CD8-positive, alpha-beta memory T cell (primary cell): ENCODE data around the gene TRIP12. TPM values are rescaled to one million over a fixed set of nuclear protein-coding genes. Genes with fewer than 3 reads are reported as not detected.
"Not testable (repeated sequence)": the region's sequence is repeated elsewhere in the genome, so short reads cannot be mapped to it uniquely, and the experiment has no call there.

Experiments
- CTCF ChIA-PET: fragments of 350-600 bp; sonication (Branson Sonifier 250); formaldehyde crosslinking; loops from one replicate; lab custom pipeline; 2021; ENCODE audit warnings: antibody characterized with exemption; lab: Charles Lee
- POLR2A ChIA-PET: fragments of 350-600 bp; sonication (Branson Sonifier 250); formaldehyde crosslinking; loops from one replicate; lab custom pipeline; 2021; ENCODE audit warnings: antibody characterized with exemption; lab: Charles Lee
- DNase-seq, 5 donors: peaks; one replicate each; pipeline versions ENCODE4 v3.0.0 to v3.0.0-alpha.2; 2020 to 2022; ENCODE audit warnings: mixed read lengths in 1 of 5
- H3K27ac ChIP-seq: one replicate; pipeline ENCODE4 v1.7.0; 2013; ENCODE audit warnings: low read depth, mild to moderate bottlenecking, low read length, moderate library complexity
- H3K27me3 ChIP-seq: 2 replicates; pipeline ENCODE4 v1.7.0; 2013; ENCODE audit warnings: low read length, mild to moderate bottlenecking; ENCODE audit not compliant: insufficient read depth, poor library complexity, severe bottlenecking
- H3K36me3 ChIP-seq: 2 replicates; pipeline ENCODE4 v1.7.0; 2013; ENCODE audit warnings: mild to moderate bottlenecking, low read length, moderate library complexity; ENCODE audit not compliant: insufficient read depth
- H3K4me1 ChIP-seq: 2 replicates; pipeline ENCODE4 v1.7.0; 2013; ENCODE audit warnings: mild to moderate bottlenecking, low read length, moderate library complexity; ENCODE audit not compliant: insufficient read depth
- H3K4me3 ChIP-seq: 2 replicates; pipeline ENCODE4 v1.7.0; 2013; ENCODE audit warnings: mild to moderate bottlenecking, low read length
- H3K9me3 ChIP-seq: 2 replicates; pipeline ENCODE4 v1.7.0; 2013; ENCODE audit warnings: mild to moderate bottlenecking, low read length
- H3K27ac Mint-ChIP-seq, 8 donors: one replicate each; pipeline ENCODE4 v1.8.0; 2020 to 2021; ENCODE audit warnings: mixed read lengths in 8 of 8, mild to moderate bottlenecking in 6 of 8, inconsistent platforms in 3 of 8, moderate library complexity in 3 of 8
- H3K27me3 Mint-ChIP-seq, 2 donors: one replicate each; pipeline ENCODE4 v1.8.0; 2020 to 2021; ENCODE audit warnings: mixed read lengths in 2 of 2, mild to moderate bottlenecking in 1 of 2, moderate library complexity in 1 of 2
- H3K36me3 Mint-ChIP-seq, 3 donors: one replicate each; pipeline ENCODE4 v1.8.0; 2020 to 2021; ENCODE audit warnings: mixed read lengths in 3 of 3, inconsistent platforms in 1 of 3, mild to moderate bottlenecking in 1 of 3
- H3K4me1 Mint-ChIP-seq, 3 donors: one replicate each; pipeline ENCODE4 v1.8.0; 2020 to 2021; ENCODE audit warnings: mixed read lengths in 3 of 3, inconsistent platforms in 1 of 3, mild to moderate bottlenecking in 1 of 3
- H3K4me3 Mint-ChIP-seq, 7 donors: one replicate each; pipeline ENCODE4 v1.8.0; 2020 to 2021; ENCODE audit warnings: mixed read lengths in 7 of 7, mild to moderate bottlenecking in 6 of 7, moderate library complexity in 4 of 7, inconsistent platforms in 2 of 7
- H3K9me3 Mint-ChIP-seq, 5 donors: one replicate each; pipeline ENCODE4 v1.8.0; 2020 to 2022; ENCODE audit warnings: mixed read lengths in 5 of 5, mild to moderate bottlenecking in 3 of 5, moderate library complexity in 2 of 5, inconsistent platforms in 1 of 5
- polyA plus RNA-seq: library from polyadenylated mRNA; unstranded; fragments of 300-500 nt; fragmentation: Illumina TruSeq; gene quantifications from one replicate; pipeline ENCODE4 v1.2.3, GENCODE V29; 2021
- total RNA-seq, 2 experiments: library from RNA; stranded (reverse); gene quantifications; one replicate each; pipeline ENCODE4 v1.2.3, GENCODE V29; 2021

Gene TRIP12
- total and polyA plus RNA-seq, 3 experiments from 2014 or later, result 42.0 to 269 (median 263) TPM

- H3K9me3 ChIP-seq, POLR2A ChIA-PET, H3K27ac ChIP-seq, H3K4me1 Mint-ChIP-seq, CTCF ChIA-PET, H3K36me3 ChIP-seq, DNase-seq, H3K36me3 Mint-ChIP-seq, H3K27me3 ChIP-seq, H3K9me3 Mint-ChIP-seq, H3K4me1 ChIP-seq, H3K4me3 ChIP-seq: not testable (repeated sequence)
- peak overlapping the region in 1 of 8 donors; percentile 23 for H3K27ac Mint-ChIP-seq
- peak overlapping the region in 1 of 7 donors; percentile 24 for H3K4me3 Mint-ChIP-seq
- peaks cover 16 to 27% of the 10 kb centered on the region in 2 donors for H3K27me3 Mint-ChIP-seq
Observed at GRCh38 chr2:229723192-229723591, 198.6 kb downstream of the TRIP12 start.

- peaks cover 7% of the 10 kb centered on the region for H3K4me1 ChIP-seq
- Mint-ChIP-seq H3K9me3 (no peaks in the 10 kb centered on the region), H3K4me1 (peaks cover 7 to 11% (median 7%) of the 10 kb centered on the region in 3 donors), H3K4me3 (no peak overlapping the region), H3K36me3 (no peaks in the 10 kb centered on the region), H3K27me3 (peaks cover 34 to 54% of the 10 kb centered on the region in 2 donors), H3K27ac (no peak overlapping the region)
- no peaks in the 10 kb centered on the region for H3K9me3 ChIP-seq
- no peak for DNase-seq
- H3K36me3 ChIP-seq, result no peaks in the 10 kb centered on the region
- H3K27me3 ChIP-seq, result peaks cover 14% of the 10 kb centered on the region
- ChIA-PET CTCF (no interaction called here), POLR2A (no interaction called here)
- no peak overlapping the region for H3K27ac ChIP-seq
- no peak overlapping the region for H3K4me3 ChIP-seq
Observed at GRCh38 chr2:229719926-229720647, 201.7 kb downstream of the TRIP12 start.

GRCh38 chr2:229718057-229718456 lies 203.8 kb downstream of the TRIP12 start:
- H3K9me3 ChIP-seq, result no peaks in the 10 kb centered on the region
- POLR2A ChIA-PET, result no interaction called here

GRCh38 chr2:229715895-229716507 lies 205.8 kb downstream of the TRIP12 start:
- ChIA-PET POLR2A (no interaction called here), CTCF (no interaction called here)
- Mint-ChIP-seq H3K4me1 (peaks cover 13 to 23% (median 15%) of the 10 kb centered on the region in 3 donors), H3K27ac (no peak overlapping the region), H3K9me3 (peaks cover 0 to 8% (median 4%) of the 10 kb centered on the region in 5 donors), H3K27me3 (peaks cover 60 to 72% of the 10 kb centered on the region in 2 donors), H3K4me3 (peak overlapping the region; percentile 8 to 87 (median 62)), H3K36me3 (peaks cover 0 to 3% (median 0%) of the 10 kb centered on the region in 3 donors)
- H3K27me3 ChIP-seq, result peaks cover 36% of the 10 kb centered on the region
- DNase-seq, result peak in 1 of 5 donors; percentile 8
- H3K27ac ChIP-seq, result no peak overlapping the region
- H3K4me3 ChIP-seq, result no peak overlapping the region
- no peaks in the 10 kb centered on the region for H3K36me3 ChIP-seq
- H3K4me1 ChIP-seq, result peaks cover 8% of the 10 kb centered on the region
- no peaks in the 10 kb centered on the region for H3K9me3 ChIP-seq

More at GRCh38 chr2:229718057-229718456, 203.8 kb downstream of the TRIP12 start:
- Mint-ChIP-seq H3K9me3 (no peaks in the 10 kb centered on the region), H3K4me3 (no peak overlapping the region), H3K4me1 (peaks cover 11 to 21% (median 13%) of the 10 kb centered on the region in 3 donors), H3K36me3 (no peaks in the 10 kb centered on the region), H3K27ac (no peak overlapping the region), H3K27me3 (peaks cover 39 to 56% of the 10 kb centered on the region in 2 donors)
- Histone ChIP-seq H3K4me1 (peaks cover 8% of the 10 kb centered on the region), H3K4me3 (no peak overlapping the region), H3K27ac (no peak overlapping the region), H3K36me3 (no peaks in the 10 kb centered on the region), H3K27me3 (peaks cover 24% of the 10 kb centered on the region)
- CTCF ChIA-PET, result interaction anchor here (1.2 kb wide), 1 partner anchor 1828 kb away, joined by 3 read pairs; no protein-coding TSS in a partner anchor
- DNase-seq, result no peak

GRCh38 chr2:229714736-229715541 lies 206.9 kb downstream of the TRIP12 start:
- no peak overlapping the region for H3K27ac Mint-ChIP-seq
- peak in 1 of 5 donors; percentile 4 for DNase-seq
- H3K27me3 Mint-ChIP-seq, result peaks cover 67 to 78% of the 10 kb centered on the region in 2 donors
- H3K4me3 Mint-ChIP-seq, result peak overlapping the region in 6 of 7 donors; percentile 33 to 87 (median 62)
- POLR2A ChIA-PET, result no interaction called here
- H3K4me1 Mint-ChIP-seq, result peaks cover 13 to 23% (median 15%) of the 10 kb centered on the region in 3 donors
- peaks cover 0 to 3% (median 0%) of the 10 kb centered on the region in 3 donors for H3K36me3 Mint-ChIP-seq
- CTCF ChIA-PET, result no interaction called here
- Histone ChIP-seq H3K9me3 (no peaks in the 10 kb centered on the region), H3K4me3 (no peak overlapping the region), H3K4me1 (peaks cover 8% of the 10 kb centered on the region), H3K27me3 (peaks cover 31% of the 10 kb centered on the region), H3K27ac (no peak overlapping the region), H3K36me3 (no peaks in the 10 kb centered on the region)
- peaks cover 0 to 8% (median 4%) of the 10 kb centered on the region in 5 donors for H3K9me3 Mint-ChIP-seq

- peaks cover 65 to 79% of the 10 kb centered on the region in 2 donors for H3K27me3 Mint-ChIP-seq
- Histone ChIP-seq H3K9me3 (no peaks in the 10 kb centered on the region), H3K36me3 (no peaks in the 10 kb centered on the region), H3K4me3 (no peak within 1 kb of the TSS), H3K27me3 (peaks cover 30% of the 10 kb centered on the region), H3K27ac (no peak within 1 kb of the TSS), H3K4me1 (peaks cover 8% of the 10 kb centered on the region)
- peaks cover 0 to 3% (median 0%) of the 10 kb centered on the region in 3 donors for H3K36me3 Mint-ChIP-seq
- H3K27ac Mint-ChIP-seq, result peak within 1 kb of the TSS in 1 of 8 donors; percentile 16
- peak in 3 of 5 donors; percentile 14 to 26 (median 20) for DNase-seq
- CTCF ChIA-PET, result no interaction called here
- H3K9me3 Mint-ChIP-seq, result peaks cover 0 to 8% (median 4%) of the 10 kb centered on the region in 5 donors
- peak within 1 kb of the TSS; percentile 17 to 87 (median 67) for H3K4me3 Mint-ChIP-seq
- POLR2A ChIA-PET, result no interaction called here
- peaks cover 13 to 23% (median 15%) of the 10 kb centered on the region in 3 donors for H3K4me1 Mint-ChIP-seq
Observed at GRCh38 chr2:229714080-229714735, 207.6 kb downstream of the TRIP12 start, which contains the start of gene DNER. TSS of gene DNER (minus strand) at chr2:229714555. CDS start at chr2:229714423, 132 bp downstream.
